Left lobe of liver (tissue), 2 donors: ENCODE data around the gene POFUT2. TPM values are rescaled to one million over a fixed set of nuclear protein-coding genes. Genes with fewer than 3 reads are reported as not detected.

Experiments
- ATAC-seq: fragments of 200-7000 bp; cut with Tn5 transposase; one replicate; pipeline ENCODE4 v1.9.1; 2020; ENCODE audit warnings: mild to moderate bottlenecking, moderate library complexity
- DNase-seq: peaks from one replicate; pipeline ENCODE4 v3.0.0-alpha.2; 2020; ENCODE audit warnings: low spot score
- total RNA-seq: library from RNA; stranded (reverse); gene quantifications from one replicate; pipeline ENCODE4 v1.2.1, GENCODE V29; 2021
- donor health status: DM: no; HTN: no; CAD: no; lungs with moderate emphysema.
- donor health status: DM: no; HTN: yes; CAD: no.

POFUT2 gene
- total RNA-seq = 17.5 TPM

GRCh38 chr21:45287438-45288391, at the start of gene POFUT2:
Gene POFUT2 (minus strand): TSS chr21:45287895. CDS start chr21:45287871, 24 bp downstream.
- DNase-seq (peak; percentile 98), ATAC-seq (peak; percentile 87)

- ATAC-seq = peak; percentile 24
- DNase-seq = no peak
Measured at GRCh38 chr21:45336870-45337269, 49.2 kb upstream of the POFUT2 start.

GRCh38 chr21:45336535-45336810, 48.8 kb upstream of the POFUT2 start:
- DNase-seq = no peak
- ATAC-seq = no peak

- DNase-seq = no peak
- no peak for ATAC-seq
Measured at GRCh38 chr21:45335761-45336534, 48.3 kb upstream of the POFUT2 start.

- ATAC-seq (no peak), DNase-seq (no peak)
Measured at GRCh38 chr21:45335151-45335760, 47.6 kb upstream of the POFUT2 start.

- no peak for DNase-seq
- ATAC-seq = no peak
Measured at GRCh38 chr21:45334591-45335081, 46.9 kb upstream of the POFUT2 start.

GRCh38 chr21:45334134-45334533, 46.4 kb upstream of the POFUT2 start:
- ATAC-seq = no peak

GRCh38 chr21:45333583-45334121, 46.0 kb upstream of the POFUT2 start:
- no peak for ATAC-seq
- no peak for DNase-seq

More at GRCh38 chr21:45334134-45334533, 46.4 kb upstream of the POFUT2 start:
- DNase-seq = no peak

- ATAC-seq = no peak
- DNase-seq = no peak
Measured at GRCh38 chr21:45332981-45333582, 45.4 kb upstream of the POFUT2 start.

GRCh38 chr21:45332415-45332814, 44.7 kb upstream of the POFUT2 start:
- no peak for ATAC-seq
- DNase-seq = no peak

- ATAC-seq (no peak), DNase-seq (no peak)
Measured at GRCh38 chr21:45331531-45332147, 43.9 kb upstream of the POFUT2 start.

- ATAC-seq (no peak), DNase-seq (no peak)
Measured at GRCh38 chr21:45330851-45331261, 43.2 kb upstream of the POFUT2 start.

- DNase-seq (peak; percentile 86), ATAC-seq (peak; percentile 84)
Measured at GRCh38 chr21:45330075-45330781, 42.5 kb upstream of the POFUT2 start.

GRCh38 chr21:45329261-45330074, 41.8 kb upstream of the POFUT2 start:
- ATAC-seq = peak; percentile 60
- peak; percentile 66 for DNase-seq

GRCh38 chr21:45328198-45329091, 40.8 kb upstream of the POFUT2 start:
- ATAC-seq = no peak
- no peak for DNase-seq

- DNase-seq (no peak), ATAC-seq (no peak)
Measured at GRCh38 chr21:45327441-45328197, 39.9 kb upstream of the POFUT2 start.

- no peak for ATAC-seq
- no peak for DNase-seq
Measured at GRCh38 chr21:45326891-45327440, 39.3 kb upstream of the POFUT2 start.
